Regular cardiac myocyte (primary cell): Measurements from ENCODE around the gene SHANK3. TPM values are rescaled to one million over a fixed set of nuclear protein-coding genes. Genes with fewer than 3 reads are reported as not detected.

ENCODE experiments used
- total RNA-seq: library from RNA; depleted of rRNA; stranded (reverse); fragments of >200 nt; gene quantifications from 2 replicates; pipeline ENCODE4 v1.2.3, GENCODE V29; 2014

The SHANK3 gene
- 0.19 and 0.28 TPM in 2 replicates for total RNA-seq

DNA sequence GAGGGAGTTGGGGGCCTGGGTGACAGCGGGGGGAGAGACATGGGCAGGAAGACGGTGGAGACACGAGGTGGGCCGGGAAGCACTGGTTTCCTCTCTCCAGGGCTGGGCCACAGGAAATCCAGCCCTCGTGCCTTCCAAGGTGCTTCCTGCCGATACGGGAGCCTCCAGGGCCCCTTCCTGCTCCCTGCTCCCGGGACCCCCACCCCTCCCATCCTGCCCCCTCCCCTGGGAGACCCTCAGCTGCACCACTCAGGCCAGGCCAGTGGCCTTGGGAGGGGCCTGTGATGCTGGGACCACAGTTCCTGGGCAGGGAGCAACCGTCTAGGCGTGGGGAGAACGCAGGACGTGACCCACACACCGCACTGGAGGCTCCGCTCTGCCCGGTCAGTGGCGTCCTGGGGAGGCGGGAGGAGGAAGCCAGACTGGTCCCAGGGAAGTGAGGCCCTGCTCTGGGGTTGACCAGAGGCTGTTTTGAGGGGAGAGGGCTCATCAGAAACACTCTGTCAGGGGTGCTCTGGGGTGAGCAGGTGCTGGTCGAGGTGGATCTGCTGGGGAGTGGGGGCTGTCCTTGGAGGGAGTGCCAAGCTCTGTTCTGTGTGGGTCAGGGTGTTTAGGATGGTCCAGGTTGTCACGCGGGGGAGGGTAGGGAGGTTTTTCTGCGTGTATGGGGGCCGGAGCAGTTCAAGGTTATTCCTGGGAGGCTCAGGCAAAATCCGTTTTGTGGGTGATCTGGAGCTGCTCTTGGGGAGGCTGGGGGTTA, at the start of gene SHANK3:
Gene SHANK3 (plus strand): TSS at position 353 of the 760 bp plus-strand sequence.

DNA sequence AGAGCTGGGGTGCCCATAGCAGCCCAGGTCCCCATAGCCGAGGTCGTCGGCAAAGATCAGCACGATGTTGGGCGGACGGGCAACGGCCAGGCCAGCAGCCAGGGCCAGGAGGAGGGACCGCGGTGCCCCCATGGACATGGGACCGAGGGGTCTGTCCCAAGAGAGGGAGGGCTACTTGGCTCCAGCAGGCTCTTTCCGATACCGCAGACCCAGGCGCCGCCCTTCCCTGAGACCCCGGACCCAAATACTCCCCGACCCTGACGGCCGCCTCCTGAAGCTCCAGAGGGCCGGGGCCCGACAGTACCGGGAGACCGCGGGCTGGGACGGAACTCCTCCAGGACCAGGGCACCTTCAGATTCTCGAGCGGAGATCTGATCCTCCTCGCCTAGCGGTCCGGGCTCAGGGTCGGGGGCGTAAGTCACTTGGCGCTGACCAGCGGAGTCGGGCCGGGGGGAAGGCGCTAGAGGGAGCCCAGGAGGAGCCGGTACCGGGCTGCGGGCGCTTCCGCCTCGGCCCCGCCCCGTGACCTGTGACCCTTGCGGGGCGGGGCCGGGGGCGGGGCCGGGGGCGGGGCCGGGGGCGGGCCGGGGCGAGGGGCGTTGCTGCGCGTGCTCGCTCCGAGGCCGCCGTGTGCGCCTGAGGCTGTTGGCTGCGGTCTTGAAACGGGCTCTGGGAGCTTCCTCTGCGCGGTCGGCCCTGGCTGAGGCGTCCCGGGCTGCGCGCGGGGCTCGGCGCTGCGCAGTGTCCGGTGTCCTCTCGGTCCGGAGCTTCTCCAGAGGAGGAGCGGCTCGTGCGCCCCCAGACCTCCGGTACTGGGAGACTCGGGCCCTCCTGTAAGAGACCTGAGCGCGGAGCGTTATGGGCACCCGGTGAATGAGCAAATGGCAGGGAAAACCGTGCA, 44.7 kb upstream of the SHANK3 start, which contains the start of gene ARSA:
Gene ARSA (minus strand): TSS at position 511 of the 901 bp plus-strand sequence. CDS start 373 bp downstream, at position 138.

Other genes with a start within 250 kb of the SHANK3 start
- gene SBF1, start 197.8 kb upstream of the SHANK3 start, total RNA-seq, result 60.0 and 64.2 TPM in 2 replicates
- gene ADM2, start 191.3 kb upstream of the SHANK3 start, total RNA-seq, result 0.58 and 1.1 TPM in 2 replicates
- under 0.01 TPM in 1 of 2 replicates, not detected in the other for gene MIOX, start 186.0 kb upstream of the SHANK3 start, total RNA-seq
- 30.7 and 54.3 TPM in 2 replicates for gene LMF2, start 165.1 kb upstream of the SHANK3 start, total RNA-seq
- gene NCAPH2, start 164.6 kb upstream of the SHANK3 start, total RNA-seq, result 18.3 and 55.2 TPM in 2 replicates
- gene SCO2, start 147.2 kb upstream of the SHANK3 start, total RNA-seq, result 0.56 and 5.4 TPM in 2 replicates
- gene TYMP, start 142.8 kb upstream of the SHANK3 start, total RNA-seq, result 7.1 and 13.5 TPM in 2 replicates
- gene KLHDC7B, start 126.9 kb upstream of the SHANK3 start, total RNA-seq, result under 0.01 TPM in 2 replicates
- not detected in 2 replicates for gene SYCE3, start 109.9 kb upstream of the SHANK3 start, total RNA-seq
- 0.96 and 3.9 TPM in 2 replicates for gene CPT1B, start 94.4 kb upstream of the SHANK3 start, total RNA-seq
- gene CHKB, start 90.0 kb upstream of the SHANK3 start, total RNA-seq, result 14.0 and 24.5 TPM in 2 replicates
- under 0.01 TPM in 2 replicates for gene MAPK8IP2, start 72.0 kb upstream of the SHANK3 start, total RNA-seq
- 6.9 and 19.4 TPM in 2 replicates for gene ARSA, start 44.7 kb upstream of the SHANK3 start, total RNA-seq
- gene ACR, start 65.4 kb downstream of the SHANK3 start, total RNA-seq, result not detected in 2 replicates
- gene RABL2B, start 110.8 kb downstream of the SHANK3 start, total RNA-seq, result 5.4 and 6.7 TPM in 2 replicates